OCI-LY3 (cell line): ENCODE data around the gene MCTS1.

ENCODE experiments used
- CTCF ChIP-seq: fragments of 200-600, 300-600 bp; sonication (generic); IDR thresholded peaks from 2 replicates; pipeline ENCODE4 v1.5.1; 2014; ENCODE audit warnings: antibody characterized with exemption, low read length, low read depth
- EZH2phosphoT487 ChIP-seq: fragments of 200-600 bp; shearing (Covaris generic); IDR thresholded peaks from 2 replicates; pipeline ENCODE4 v1.6.1; 2018; ENCODE audit warnings: antibody characterized with exemption, mixed run types, low read depth

- TF ChIP-seq CTCF (no peak), EZH2phosphoT487 (no peak)
Observed at GRCh38 chrX:120559804-120560203, 44.1 kb upstream of the MCTS1 start.
